ENCODE measurements around the gene FBXO15. TPM values are rescaled to one million over a fixed set of nuclear protein-coding genes. Genes with fewer than 3 reads are reported as not detected.

FBXO15 gene
- total and polyA plus RNA-seq, 4 donors, result 0.23 to 0.50 (median 0.41) TPM

- 94% methylated on average over 4 of the region's 4 CpGs for WGBS
- H3K4me3 ChIP-seq (ENCODE audit: low read depth in 1 of 3, low read length in 3 of 3), result no peak overlapping the region
- no peaks in the 10 kb centered on the region for H3K27me3 ChIP-seq (ENCODE audit: control insufficient read depth in 4 of 4, insufficient read depth in 4 of 4, low read length in 3 of 4)
- H3K9ac ChIP-seq (ENCODE audit: low read depth in 1 of 2, low read length in 2 of 2), result no peak overlapping the region
- H3K4me1 ChIP-seq (ENCODE audit: control insufficient read depth in 4 of 4, insufficient read depth in 4 of 4, low read length in 3 of 4), result peaks cover 6 to 9% (median 8%) of the 10 kb centered on the region in 4 donors
- DNase-seq (ENCODE audit: low spot score), result no peak
- H3K27ac ChIP-seq (ENCODE audit: low read depth in 1 of 2, low read length in 2 of 2), result no peak overlapping the region
- H3K9me3 ChIP-seq (ENCODE audit: control insufficient read depth in 4 of 4, low read length in 3 of 4), result no peaks in the 10 kb centered on the region
- peaks cover 0 to 40% (median 28%) of the 10 kb centered on the region in 4 donors for H3K36me3 ChIP-seq (ENCODE audit: control insufficient read depth in 4 of 4, insufficient read depth in 3 of 4, low read depth in 1 of 4, low read length in 3 of 4)
- TF ChIP-seq, protein P1, sequence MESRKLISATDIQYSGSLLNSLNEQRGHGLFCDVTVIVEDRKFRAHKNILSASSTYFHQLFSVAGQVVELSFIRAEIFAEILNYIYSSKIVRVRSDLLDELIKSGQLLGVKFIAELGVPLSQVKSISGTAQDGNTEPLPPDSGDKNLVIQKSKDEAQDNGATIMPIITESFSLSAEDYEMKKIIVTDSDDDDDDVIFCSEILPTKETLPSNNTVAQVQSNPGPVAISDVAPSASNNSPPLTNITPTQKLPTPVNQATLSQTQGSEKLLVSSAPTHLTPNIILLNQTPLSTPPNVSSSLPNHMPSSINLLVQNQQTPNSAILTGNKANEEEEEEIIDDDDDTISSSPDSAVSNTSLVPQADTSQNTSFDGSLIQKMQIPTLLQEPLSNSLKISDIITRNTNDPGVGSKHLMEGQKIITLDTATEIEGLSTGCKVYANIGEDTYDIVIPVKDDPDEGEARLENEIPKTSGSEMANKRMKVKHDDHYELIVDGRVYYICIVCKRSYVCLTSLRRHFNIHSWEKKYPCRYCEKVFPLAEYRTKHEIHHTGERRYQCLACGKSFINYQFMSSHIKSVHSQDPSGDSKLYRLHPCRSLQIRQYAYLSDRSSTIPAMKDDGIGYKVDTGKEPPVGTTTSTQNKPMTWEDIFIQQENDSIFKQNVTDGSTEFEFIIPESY (IDR thresholded peaks at IDR 0.05), result no peak
- TF ChIP-seq JUND (IDR thresholded peaks at IDR 0.05) (no peak), EGR1 (IDR thresholded peaks at IDR 0.05; ENCODE audit: low read depth in 2 of 2) (no peak), FOXA2 (IDR thresholded peaks at IDR 0.05) (no peak), YY1 (IDR thresholded peaks at IDR 0.05) (no peak), RAD21 (IDR thresholded peaks at IDR 0.05) (no peak), HNF4A (conservative IDR thresholded peaks at IDR 0.05) (no peak), ATF3 (IDR thresholded peaks at IDR 0.05) (no peak), GABPA (IDR thresholded peaks at IDR 0.05 in 1 of 2, conservative IDR thresholded peaks at IDR 0.05 in 1 of 2) (no peak), FOXA1 (IDR thresholded peaks at IDR 0.05) (no peak), MAX (IDR thresholded peaks at IDR 0.05) (no peak), HNF4G (IDR thresholded peaks at IDR 0.05) (no peak), NR2F2 (IDR thresholded peaks at IDR 0.05) (no peak)
- TF ChIP-seq, protein P2, sequence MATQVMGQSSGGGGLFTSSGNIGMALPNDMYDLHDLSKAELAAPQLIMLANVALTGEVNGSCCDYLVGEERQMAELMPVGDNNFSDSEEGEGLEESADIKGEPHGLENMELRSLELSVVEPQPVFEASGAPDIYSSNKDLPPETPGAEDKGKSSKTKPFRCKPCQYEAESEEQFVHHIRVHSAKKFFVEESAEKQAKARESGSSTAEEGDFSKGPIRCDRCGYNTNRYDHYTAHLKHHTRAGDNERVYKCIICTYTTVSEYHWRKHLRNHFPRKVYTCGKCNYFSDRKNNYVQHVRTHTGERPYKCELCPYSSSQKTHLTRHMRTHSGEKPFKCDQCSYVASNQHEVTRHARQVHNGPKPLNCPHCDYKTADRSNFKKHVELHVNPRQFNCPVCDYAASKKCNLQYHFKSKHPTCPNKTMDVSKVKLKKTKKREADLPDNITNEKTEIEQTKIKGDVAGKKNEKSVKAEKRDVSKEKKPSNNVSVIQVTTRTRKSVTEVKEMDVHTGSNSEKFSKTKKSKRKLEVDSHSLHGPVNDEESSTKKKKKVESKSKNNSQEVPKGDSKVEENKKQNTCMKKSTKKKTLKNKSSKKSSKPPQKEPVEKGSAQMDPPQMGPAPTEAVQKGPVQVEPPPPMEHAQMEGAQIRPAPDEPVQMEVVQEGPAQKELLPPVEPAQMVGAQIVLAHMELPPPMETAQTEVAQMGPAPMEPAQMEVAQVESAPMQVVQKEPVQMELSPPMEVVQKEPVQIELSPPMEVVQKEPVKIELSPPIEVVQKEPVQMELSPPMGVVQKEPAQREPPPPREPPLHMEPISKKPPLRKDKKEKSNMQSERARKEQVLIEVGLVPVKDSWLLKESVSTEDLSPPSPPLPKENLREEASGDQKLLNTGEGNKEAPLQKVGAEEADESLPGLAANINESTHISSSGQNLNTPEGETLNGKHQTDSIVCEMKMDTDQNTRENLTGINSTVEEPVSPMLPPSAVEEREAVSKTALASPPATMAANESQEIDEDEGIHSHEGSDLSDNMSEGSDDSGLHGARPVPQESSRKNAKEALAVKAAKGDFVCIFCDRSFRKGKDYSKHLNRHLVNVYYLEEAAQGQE (IDR thresholded peaks at IDR 0.05), result no peak
Measured at GRCh38 chr18:74154716-74155115, 7.1 kb upstream of the FBXO15 start.

DNA sequence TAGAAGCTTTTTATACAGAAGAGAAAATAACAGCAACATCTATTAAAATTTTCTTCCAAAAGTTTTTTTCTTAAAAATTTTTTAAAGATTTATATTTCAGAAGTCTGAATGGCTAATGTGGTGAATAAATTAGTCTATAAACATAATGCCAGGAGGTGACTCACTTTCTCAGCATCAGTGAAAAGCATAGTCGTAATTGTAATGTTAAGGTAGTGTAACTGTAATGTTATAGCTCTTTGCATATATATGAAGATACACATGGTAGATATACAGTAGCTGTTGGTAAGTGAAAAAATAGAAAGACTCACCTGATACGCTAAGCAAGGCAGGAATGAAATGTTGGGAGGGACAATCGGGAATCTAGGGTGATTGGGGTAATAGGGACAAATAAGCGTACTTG lies 6.2 kb upstream of the FBXO15 start:
- 96% methylated on average over 4 of the region's 4 CpGs for WGBS
- Histone ChIP-seq H3K27me3 (ENCODE audit: control insufficient read depth in 4 of 4, insufficient read depth in 4 of 4, low read length in 3 of 4) (no peaks in the 10 kb centered on the region), H3K9me3 (ENCODE audit: control insufficient read depth in 4 of 4, low read length in 3 of 4) (no peaks in the 10 kb centered on the region), H3K9ac (ENCODE audit: low read depth in 1 of 2, low read length in 2 of 2) (no peak overlapping the region), H3K4me1 (ENCODE audit: control insufficient read depth in 4 of 4, insufficient read depth in 4 of 4, low read length in 3 of 4) (peaks cover 8 to 18% (median 18%) of the 10 kb centered on the region in 4 donors), H3K36me3 (ENCODE audit: control insufficient read depth in 4 of 4, insufficient read depth in 3 of 4, low read depth in 1 of 4, low read length in 3 of 4) (peaks cover 0 to 35% (median 25%) of the 10 kb centered on the region in 4 donors), H3K27ac (ENCODE audit: low read depth in 1 of 2, low read length in 2 of 2) (no peak overlapping the region), H3K4me3 (ENCODE audit: low read depth in 1 of 3, low read length in 3 of 3) (no peak overlapping the region)
- DNase-seq (ENCODE audit: low spot score), result no peak
- no peak for TF ChIP-seq SP1 (IDR thresholded peaks at IDR 0.05)
- no peak for TF ChIP-seq FOXA1 (IDR thresholded peaks at IDR 0.05)
- no peak for TF ChIP-seq FOXA2 (IDR thresholded peaks at IDR 0.05)
- no peak for TF ChIP-seq EGR1 (IDR thresholded peaks at IDR 0.05; ENCODE audit: low read depth in 2 of 2)
- TF ChIP-seq, protein P3, sequence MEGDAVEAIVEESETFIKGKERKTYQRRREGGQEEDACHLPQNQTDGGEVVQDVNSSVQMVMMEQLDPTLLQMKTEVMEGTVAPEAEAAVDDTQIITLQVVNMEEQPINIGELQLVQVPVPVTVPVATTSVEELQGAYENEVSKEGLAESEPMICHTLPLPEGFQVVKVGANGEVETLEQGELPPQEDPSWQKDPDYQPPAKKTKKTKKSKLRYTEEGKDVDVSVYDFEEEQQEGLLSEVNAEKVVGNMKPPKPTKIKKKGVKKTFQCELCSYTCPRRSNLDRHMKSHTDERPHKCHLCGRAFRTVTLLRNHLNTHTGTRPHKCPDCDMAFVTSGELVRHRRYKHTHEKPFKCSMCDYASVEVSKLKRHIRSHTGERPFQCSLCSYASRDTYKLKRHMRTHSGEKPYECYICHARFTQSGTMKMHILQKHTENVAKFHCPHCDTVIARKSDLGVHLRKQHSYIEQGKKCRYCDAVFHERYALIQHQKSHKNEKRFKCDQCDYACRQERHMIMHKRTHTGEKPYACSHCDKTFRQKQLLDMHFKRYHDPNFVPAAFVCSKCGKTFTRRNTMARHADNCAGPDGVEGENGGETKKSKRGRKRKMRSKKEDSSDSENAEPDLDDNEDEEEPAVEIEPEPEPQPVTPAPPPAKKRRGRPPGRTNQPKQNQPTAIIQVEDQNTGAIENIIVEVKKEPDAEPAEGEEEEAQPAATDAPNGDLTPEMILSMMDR (IDR thresholded peaks at IDR 0.05; ENCODE audit: low read depth, low read length, missing input control), result no peak
- TF ChIP-seq TAF1 (conservative IDR thresholded peaks at IDR 0.05), result no peak
- no peak for TF ChIP-seq RAD21 (IDR thresholded peaks at IDR 0.05)
- TF ChIP-seq JUND (IDR thresholded peaks at IDR 0.05), result no peak
- TF ChIP-seq, protein P1 (IDR thresholded peaks at IDR 0.05), result no peak
- TF ChIP-seq HNF4A (conservative IDR thresholded peaks at IDR 0.05), result no peak
- TF ChIP-seq NR2F2 (IDR thresholded peaks at IDR 0.05), result no peak

All from liver (tissue), 9 donors.